NCI-H2081 (cell line): ENCODE results near the gene AGAP1.
"Not testable (repeated sequence)": the region's sequence is repeated elsewhere in the genome, so short reads cannot be mapped to it uniquely, and the experiment has no call there.

Source experiments
- DNase-seq, 2 experiments: peaks; one replicate each; lab custom pipeline; 2025; lab: John Stamatoyannopoulos, UW

The AGAP1 gene

DNA sequence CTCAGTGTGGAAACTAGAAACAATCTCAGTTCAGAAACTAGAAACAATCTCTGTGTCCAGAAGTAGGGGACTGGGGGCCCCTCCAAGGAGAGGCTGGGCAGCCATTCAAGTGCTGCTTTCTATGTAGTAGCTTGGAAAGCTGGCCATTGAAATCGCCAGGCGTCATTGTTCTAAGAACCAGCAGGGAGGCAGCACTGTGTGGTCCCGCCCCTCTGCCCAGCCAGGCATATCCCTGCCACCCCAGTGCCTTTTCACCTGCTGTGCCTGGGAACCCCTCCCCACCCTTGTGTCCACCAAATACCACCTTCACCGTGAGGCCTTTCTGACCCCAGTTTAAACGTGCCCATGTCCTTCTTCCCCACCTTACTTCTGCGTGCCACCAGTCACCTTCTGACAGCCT is 452.7 kb downstream of the AGAP1 start:
- DNase-seq, result peak in 1 of 2 experiments; percentile 8

DNA sequence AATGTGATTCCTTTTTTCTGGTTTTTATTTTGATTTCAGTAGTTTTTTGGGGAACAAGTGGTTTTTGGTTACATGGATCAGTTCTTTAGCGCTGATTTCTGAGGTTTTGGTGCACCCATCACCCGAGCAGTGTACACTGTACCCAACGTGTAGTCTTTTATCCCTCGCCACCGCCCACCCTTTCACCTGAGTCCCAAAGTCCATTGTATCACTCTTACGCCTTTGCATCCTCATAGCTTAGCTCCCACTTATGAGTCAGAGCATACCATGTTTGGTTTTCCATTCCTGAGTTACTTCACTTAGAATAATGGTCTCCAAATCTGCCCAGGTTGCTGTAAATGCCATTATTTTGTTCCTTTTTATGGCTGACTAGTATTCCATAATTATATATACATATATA is 453.2 kb downstream of the AGAP1 start:
- not testable (repeated sequence) for DNase-seq

DNA sequence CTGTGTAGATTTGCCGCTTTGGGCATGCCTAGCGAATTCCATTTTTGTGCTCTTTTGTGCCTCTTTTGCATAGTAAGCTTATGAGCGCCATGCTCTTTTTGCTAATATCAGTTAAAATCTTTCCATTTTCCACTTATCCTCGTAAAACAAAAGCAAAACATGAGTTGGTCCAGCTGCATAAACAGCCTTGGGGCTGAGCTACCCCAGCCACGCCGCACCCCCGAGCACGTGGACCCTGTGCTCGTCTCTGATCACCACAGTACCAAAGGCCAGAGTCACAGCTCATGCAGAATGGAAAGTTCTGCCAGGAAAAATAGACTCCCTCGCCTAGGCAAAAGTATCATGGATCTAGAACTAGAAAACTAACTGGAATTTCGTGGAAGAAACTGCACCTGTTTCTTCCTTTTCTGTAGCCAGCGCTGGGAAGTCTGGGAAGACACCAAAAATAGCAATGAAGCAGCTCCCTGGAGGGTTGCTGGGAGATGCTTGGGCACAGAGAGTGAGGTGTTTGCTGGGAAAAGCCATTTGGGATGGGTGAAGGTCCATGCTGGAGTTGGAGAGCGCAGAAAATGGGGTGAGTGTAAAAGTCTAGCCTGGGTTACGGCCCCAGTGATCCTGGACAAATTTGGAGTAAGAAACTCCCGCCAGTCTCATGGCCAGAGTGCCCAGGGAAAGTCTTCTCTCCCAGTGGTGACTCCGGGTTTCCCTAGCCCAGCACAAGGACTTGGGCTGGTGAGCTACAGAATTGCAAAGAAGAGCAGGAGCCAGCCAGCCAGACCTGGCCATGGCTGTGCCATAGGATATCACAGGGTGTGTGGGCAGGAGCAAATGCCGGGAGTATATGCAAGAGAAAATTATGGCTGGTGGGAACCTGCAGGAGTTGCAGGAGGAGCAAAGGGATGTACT is 456.0 kb downstream of the AGAP1 start:
- no peak for DNase-seq

GRCh38 chr2:235950473-235950809 is 456.6 kb downstream of the AGAP1 start:
- no peak for DNase-seq

- DNase-seq, result no peak
These were observed 457.6 kb downstream of the AGAP1 start for GRCh38 chr2:235951493-235951892.

DNA sequence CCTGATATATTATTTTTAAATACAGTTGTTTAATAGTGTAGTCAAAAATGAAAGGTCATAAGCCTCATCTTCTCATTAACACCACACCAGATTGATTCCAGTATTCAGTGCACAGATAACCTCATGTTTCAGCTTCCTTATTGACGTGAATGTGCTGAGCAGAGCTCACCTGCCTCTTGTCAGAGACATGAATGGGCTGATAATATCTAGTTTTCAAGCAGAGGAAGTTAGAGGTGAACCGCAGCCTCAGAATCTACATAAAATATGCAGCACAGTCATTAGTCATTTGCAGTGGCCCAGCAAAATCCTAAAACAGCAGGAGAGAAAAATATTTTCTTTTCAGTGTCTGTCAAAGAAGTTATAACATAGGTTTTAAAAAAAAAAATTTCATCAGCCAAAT is 458.1 kb downstream of the AGAP1 start:
- DNase-seq, result no peak

DNA sequence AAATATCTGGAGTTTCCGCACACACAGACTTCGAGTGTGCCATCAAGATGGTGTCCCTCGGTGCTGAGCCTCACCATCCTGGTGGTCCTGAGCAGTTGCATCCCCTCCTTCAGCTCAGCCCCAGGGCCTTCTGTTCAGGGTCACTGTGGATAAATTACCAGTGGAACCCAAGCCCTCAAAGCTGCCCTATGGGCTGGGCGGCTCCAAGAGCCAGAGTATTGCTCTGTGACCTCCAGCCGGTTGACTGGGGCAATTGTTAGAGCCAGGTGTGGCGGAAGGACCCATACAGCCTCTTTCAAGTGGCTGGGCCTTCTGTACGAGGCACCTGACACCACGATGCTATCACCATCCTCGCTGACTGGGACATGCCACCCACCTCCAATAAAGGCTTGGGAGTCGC is 458.9 kb downstream of the AGAP1 start:
- DNase-seq, result no peak

DNA sequence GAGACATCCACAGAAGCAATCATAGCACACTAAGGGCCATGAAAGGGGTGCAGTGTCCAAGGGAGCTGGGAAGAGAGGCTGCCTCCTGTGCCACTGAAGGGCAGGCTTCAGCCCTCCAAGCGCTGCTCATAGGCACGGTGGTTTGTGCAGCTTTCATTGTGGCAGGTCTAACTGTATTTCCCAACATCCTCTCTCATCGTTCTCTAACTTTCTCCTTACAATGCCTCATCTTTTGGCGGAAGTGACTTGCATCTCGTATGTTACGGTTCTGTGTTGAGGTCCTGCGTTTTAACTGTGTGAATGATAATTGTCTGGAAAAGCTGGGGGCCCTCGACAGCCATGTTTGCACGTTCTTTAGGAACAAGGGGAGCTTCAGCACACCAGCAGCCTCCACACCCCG is 460.4 kb downstream of the AGAP1 start:
- DNase-seq, result no peak

GRCh38 chr2:235954888-235955480 is 461.1 kb downstream of the AGAP1 start:
- DNase-seq, result no peak

- DNase-seq, result no peak
These were observed 461.8 kb downstream of the AGAP1 start for GRCh38 chr2:235955664-235956063.

DNA sequence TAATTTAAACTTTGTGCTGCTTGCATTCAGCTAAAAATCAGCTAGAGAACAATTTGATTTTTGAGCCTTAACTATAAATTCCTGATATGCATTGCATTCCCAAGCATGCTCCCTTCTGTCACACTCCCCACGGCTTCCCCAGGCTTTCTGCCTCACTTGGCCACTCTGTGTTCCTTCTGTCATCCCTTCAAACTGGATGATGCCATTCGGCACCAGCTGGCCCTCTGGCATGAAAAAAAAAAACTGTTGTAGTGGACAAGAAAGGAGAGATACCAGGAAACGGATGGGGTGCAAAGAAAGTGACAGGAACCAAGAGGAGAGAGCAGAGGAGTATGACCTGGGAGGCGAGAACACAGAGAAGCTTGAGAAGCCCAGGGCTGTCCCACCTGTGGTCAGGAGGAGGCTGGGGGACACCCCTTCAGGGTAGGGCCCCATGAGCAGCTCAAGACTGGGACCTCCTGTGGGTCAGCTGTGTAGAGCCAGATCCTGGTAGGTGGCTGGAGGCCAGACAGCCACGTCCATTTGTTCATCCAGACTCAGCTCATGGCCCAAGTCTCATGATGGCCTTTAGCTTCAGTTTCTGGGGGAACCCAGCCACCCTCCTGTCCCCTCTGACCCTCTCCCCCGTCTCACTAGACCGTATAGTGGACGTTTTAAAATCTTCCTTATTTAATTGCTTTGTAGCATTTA is 462.6 kb downstream of the AGAP1 start:
- no peak for DNase-seq

DNA sequence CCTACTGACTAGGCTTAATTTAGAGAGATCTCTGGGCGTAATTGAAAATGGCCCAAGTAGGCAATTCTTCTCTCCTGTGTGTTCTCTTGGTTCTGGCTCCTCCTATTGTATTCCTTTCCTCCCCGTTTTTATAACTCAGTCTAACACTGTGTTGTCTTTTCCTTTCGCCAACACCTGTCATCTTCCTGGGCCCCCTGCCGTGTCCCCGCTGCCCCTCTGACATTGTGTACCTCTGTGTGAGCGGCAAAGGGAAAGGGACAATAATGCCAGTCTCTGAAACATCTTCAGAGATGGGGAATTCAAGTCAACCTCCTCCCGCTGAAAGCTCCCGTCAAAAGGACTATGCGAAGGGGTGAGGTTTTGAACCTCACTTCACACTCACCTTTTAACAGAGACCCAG is 463.4 kb downstream of the AGAP1 start:
- no peak for DNase-seq

- no peak for DNase-seq
These were observed 464.5 kb downstream of the AGAP1 start for GRCh38 chr2:235958221-235958930.

DNA sequence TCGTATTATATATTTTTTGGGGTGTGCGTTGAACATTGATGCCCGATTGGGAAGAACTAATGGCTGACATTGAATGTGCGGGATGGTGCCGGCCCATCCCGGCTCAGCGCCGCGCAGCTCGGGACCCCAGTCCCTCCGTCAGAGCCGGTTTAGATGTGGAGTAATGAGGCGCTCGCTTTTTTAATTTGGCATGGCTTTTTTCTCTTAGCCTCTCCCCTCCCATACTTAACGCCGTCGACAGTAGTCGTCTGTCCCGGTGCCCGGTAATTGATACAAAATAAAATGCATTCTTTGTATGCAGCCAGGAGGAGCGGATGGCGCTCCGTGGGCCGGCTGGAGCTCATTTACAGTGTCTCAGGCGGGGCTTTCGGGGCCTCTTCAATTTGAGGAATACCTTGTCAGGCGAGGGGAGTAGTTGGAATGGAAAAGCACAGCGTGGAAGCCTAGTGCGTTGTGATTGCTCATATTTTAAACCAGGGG is 465.1 kb downstream of the AGAP1 start:
- no peak for DNase-seq

DNA sequence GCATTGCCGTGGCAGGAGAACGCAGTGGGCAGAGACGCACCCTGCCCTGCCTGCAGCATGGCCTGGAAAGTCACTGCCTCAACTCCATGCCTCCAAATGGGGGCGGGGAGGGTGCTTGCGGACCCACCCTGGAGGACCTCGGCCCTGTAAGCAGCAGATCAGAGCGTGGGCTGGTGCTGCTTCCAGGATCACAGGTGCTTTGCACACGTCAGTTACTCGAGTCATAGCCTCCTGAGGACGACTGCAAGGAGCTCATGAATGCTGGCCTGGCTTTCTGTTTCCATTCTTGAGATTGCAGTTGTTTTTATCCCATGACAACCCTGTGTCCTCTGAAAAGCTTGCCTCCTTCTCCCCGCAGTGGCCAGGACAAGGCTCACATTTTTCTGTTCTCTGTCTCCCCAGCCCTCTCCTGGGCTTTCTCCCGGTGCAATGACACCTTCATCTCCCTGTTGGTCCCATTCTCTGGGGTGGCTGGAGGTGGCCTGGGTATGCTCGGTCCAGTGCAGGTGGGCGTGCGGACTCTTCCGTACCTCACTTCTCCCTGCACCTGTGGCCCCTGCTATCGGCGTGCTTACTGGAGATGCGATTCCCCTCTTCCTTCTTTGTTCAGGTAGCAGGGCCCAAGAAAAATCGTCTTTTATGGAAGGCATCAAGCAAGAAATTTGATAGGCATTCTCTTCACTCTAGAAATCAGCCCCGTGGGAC is 466.3 kb downstream of the AGAP1 start:
- no peak for DNase-seq

DNA sequence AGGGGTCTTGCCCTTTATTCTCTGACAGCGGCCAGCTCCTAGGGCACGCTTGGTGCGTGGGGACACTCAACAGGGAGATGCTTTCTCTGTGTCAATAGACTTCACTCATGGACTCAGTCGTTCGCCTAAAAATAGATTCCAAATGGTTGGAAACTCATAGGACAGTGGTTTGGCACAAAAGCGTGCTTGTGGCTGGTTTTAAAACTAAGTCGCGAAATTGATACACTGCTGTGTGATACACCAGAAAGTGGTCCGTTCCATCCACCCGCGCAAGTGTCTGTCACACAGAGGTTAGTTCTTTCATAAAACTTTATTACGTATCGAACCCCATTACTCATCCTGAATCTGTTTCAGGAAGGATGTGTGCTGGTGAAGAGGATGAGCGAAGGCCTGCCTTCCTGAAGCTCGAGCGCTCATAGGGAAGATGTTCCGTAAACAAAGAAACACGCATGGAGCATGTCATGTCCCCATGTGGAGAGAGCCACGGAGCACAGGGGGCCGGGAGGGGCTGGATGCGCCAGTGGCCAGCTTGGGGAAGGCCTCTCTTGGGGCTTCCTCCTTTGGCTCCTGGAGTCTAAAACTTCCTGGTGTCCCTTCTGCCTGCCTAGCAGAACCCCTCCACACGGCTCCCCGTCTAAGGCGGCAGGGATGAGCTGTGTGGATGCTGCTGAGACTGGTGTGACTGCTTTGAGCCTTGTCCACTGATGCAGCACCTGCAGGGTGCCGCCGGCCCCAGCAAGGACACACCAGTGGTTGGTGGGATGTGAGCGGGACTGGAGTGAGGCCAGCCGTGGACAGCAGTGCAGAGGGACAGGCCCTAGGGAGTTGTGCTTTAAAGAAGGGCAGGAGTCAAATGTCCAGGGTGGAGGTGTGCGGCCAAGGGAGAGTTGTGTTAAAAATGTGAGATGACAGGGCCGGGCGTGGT is 467.1 kb downstream of the AGAP1 start:
- no peak for DNase-seq

GRCh38 chr2:235961711-235962110 is 467.9 kb downstream of the AGAP1 start:
- DNase-seq, result no peak

DNA sequence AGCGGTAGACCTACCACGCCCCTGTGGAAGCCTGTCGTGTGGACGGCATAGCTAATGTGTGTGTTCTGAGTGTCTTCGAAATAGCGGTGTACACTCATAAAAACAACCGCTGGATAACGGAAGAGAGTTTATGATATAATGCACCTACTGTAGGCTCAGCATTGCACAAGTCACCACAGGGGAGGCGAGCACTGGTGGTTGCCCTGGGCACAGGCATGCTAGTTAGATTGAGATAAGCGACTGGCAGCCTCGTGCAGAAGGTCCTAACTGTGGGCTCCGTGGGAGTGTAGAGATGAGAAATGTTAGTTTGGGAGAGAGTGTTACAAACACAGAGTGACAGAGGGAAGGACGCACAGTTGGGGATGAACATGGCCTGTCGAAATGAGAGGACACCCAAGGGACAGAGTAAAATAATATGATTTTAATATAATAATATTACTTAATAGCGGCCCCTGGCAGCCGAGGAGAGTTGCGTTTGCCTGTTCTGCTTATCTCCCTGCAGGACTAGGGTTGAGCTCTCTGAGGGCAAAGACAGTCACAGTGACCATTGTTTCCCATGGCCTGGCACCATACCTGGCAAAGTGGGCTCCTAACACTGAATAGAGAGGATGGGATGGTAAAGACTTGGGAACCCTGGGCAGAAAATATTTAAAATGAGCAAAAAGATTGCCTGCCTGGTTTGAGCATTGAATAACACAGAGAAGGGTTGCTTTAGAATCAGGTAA is 470.2 kb downstream of the AGAP1 start:
- DNase-seq, result no peak

- DNase-seq, result no peak
These were observed 471.0 kb downstream of the AGAP1 start for GRCh38 chr2:235964787-235965390.
